Measurements from ENCODE around the gene CDK11B.
"Not testable (repeated sequence)": the region's sequence is repeated elsewhere in the genome, so short reads cannot be mapped to it uniquely, and the experiment has no call there.

The CDK11B gene

DNA sequence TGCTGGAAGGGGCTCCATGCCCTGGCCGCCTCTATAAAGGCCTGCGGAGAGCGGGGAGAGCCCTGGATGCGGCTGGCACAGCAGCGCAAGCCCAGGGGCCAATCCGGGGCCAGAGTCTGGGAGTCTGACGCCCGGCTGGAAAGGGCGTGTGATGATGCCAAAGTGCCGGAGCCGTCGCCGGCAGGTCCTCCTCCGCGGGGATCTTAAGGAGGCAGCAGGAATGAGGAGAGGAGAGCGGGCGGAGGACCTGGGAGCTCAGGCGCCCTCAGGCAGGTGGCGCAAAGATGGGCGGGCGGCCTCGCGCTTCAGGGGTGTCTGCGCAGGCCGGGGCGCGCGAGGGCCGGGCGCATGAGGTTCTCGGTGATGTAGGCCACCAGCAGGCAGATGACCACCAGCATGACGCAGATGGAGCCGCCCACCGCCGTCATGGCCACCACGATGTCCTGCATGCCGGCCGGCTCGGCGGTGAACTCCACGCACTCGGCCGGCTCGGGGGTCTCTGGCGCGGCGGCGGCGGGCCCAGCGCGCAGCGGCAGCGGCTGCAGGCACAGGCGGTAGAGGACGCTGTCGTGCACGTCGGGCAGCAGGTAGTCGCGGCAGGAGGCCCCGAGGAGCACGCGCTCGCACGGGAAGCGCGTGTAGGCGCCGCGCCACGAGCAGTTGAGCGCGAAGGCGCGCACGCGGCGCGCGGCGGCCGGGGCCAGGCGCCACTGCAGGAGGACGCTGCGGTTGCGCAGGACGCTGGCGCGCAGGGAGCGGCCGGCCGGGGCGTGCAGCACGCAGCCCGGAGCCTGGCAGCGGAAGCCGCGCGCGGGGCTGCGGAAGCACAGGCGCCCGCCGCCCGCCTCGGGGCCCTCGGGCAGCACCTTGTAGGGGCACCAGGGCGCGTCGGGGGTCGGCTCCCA, 59.5 kb downstream of the CDK11B start:
- no peak for DNase-seq (ENCODE audit: low spot score)

DNA sequence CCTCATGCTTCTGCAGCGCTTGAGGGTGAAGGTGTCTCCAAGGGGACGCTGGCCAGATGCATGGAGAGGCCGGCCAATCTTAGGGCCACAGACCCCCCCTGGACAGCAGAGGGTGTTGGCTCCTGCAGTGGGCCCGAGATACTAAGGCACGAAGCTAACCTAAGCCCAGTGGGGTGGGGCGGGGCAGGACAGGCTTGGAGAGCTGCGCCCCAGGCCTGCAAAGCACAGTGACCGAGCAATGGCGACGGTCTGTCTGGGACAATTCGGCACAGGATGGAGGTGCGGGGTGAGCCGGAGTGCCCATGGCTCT, 60.1 kb downstream of the CDK11B start:
- DNase-seq (ENCODE audit: low spot score): no peak

DNA sequence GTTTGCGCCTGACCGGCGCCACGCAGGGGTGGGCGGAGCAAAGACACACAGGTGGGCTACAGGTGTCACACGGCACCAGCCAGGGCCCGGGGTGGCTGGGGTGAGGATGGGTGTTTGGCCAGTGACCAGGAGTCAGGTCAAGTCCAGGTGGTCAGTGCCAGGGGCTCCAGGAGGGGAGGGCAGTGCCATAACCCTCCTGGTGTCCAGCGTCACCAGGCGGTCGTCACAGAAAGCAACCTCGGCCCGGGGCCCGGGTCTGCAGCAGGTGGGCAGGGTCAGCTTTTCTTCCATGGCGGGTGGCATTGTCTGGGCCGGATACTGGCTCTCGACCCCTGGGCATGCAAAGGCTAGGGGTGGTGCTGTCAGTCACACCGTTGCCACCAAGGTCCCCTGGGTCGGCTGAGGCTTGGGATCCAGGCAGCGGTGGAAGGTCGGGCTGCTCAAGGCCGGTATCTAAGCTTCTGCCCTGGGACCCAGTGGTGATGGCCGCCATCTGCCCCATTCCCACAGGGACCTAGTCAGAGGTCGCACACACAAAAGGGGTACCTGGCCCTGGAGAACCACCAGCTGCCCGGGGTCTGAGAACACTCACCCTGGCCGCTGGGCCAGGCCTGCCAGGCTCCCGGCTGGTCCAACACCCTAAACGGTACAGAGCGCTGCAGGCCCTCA, 60.6 kb downstream of the CDK11B start:
- DNase-seq (ENCODE audit: low spot score): no peak

DNA sequence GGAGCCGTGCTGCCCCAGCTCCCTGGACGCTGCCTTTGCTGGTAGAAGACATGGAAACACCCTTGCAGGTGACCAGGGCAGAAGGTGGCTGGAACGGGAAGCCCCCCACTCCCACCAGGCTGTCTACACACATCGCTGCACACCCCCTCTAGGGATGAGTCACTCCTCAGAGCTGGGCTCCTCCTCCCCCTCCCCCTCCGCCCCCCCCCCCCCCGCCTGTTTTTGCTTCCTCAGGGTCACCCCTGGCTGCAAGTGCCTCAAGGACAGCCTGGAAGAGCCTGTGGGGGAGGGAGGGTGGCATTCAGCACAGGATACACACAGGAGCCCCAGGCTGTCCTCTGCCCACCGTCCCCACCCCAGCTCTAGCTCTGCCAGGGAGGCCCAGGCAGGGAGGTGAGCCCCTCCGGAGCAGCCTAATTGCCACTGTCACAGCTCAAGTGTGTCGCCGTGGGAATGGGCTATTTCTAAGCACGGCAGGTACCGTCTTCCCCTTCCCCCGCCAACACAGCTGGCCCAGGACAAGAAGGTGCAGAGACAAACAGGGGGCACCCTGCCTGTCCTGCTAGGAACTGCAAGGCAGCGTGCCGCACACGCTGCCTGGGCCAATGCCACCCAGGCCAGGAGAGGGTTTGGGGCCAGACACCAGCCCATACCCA, 61.4 kb downstream of the CDK11B start:
- DNase-seq (ENCODE audit: low spot score): no peak

DNA sequence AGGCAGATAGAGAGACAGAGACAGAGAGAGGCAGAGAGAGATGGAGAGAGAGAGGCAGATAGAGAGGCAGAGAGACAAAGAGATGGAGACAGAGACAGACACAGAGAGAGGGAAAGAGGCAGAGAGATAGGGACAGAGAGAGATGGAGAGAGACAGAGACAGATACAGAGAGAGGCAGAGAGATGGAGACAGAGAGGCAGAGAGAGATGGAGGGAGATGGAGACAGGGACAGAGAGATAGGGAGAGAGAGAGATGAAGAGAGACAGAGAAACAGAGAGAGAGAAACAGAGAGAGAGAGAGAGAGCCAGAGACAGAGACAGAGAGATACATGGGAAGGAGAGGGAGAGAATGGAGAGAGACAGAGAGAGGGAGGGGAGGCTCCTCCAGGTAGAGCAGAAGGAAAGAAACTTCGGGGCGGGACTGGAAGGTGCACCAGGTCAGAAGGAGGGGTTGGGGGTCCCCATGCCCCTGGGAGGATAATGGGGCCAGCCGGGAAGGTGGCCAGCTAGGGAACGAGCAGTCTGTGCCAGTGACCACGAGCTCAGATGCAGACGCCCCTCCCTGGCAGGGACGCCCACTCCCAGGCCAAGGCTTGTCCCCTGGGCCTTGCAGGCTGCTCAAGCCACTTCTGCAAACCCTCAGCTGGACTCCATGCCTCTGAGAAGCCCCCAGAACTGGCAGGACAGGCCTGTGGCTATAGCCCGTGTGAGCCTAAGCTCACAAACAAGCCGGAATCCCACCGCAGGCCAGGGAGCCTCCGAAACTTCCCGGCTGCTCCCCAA, 62.1 kb downstream of the CDK11B start:
- DNase-seq (ENCODE audit: low spot score): no peak

DNA sequence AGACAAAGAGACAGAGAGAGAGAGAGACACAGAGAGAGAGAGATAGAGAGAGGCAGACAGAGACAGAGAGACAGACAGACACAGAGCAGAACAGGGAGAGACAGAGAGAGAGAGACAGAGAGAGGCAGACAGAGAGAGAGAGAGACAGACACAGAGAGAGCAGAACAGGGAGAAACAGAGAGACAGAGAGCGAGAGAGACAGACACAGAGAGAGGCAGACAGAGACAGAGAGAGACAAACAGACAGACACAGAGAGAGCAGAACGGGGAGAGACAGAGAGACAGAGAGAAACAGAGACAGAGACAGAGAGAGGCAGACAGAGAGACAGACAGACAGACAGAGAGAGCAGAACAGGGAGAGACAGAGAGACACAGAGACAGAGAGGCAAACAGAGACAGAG, 63.5 kb downstream of the CDK11B start:
- not testable (repeated sequence) for DNase-seq (ENCODE audit: low spot score)

DNA sequence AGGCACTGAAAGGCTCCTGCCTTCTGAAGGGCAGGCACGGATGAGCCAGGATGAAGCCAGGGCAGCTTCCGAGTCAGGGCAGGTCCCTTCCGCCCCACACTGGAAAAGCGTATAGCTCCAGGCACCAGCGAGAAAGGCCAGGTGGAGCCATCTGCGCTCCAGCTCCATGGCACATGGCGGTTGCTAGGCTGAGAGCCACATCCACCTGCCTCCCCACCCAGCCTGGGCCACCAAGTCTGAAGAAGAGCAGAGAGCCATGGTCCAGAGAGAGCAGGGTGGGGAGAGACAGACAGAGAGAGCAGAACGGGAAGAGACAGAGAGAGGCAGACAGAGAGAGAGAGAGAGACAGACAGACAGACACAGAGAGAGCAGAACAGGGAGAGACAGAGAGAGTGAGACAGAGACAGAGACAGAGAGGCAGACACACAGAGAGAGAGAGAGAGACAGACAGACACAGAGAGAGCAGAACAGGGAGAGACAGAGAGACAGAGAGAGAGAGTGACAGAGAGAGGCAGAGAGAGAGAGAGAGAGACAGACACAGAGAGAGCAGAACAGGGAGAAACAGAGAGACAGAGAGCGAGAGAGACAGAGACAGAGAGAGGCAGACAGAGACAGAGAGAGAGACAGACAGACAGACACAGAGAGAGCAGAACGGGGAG, 64.1 kb downstream of the CDK11B start:
- peak; percentile 44 for DNase-seq (ENCODE audit: low spot score)

DNA sequence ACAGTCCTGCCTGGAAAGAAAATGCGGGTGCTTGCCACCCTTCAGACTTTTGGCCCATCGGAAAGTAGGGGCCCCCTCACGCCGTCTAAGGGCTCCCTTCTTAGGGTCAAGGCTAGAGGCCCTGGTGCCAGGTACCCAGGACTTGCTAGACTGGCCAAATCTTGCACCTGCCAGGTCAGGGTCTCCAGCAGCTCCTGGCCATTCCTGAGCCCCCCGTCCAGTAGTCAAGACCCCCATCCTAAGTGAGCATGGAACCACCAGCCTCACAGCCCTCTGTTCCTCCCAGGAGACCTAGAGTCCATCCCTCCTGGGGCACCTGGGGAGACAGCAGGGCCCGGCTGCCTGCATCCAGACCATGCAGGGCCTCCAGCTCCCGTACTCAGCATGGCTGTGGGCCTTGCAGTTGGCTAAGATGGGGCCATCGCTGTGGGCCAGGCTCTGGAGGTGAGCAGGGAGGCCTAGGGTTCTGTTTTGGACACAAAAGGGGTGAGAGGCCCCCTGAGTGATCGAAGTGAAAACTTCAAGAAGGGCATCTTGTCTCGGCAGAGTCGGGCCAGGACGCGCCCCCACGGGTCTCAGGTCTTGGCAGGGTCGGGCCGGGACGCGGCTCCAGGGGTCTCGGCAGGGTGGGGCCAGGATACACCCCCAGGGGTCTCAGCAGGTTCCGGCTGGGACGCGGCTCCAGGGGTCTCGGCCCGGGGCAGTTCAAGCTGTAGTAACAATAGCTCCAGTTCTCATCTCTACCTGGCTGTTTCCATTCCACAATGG, 64.8 kb downstream of the CDK11B start:
- DNase-seq (ENCODE audit: low spot score): no peak

DNA sequence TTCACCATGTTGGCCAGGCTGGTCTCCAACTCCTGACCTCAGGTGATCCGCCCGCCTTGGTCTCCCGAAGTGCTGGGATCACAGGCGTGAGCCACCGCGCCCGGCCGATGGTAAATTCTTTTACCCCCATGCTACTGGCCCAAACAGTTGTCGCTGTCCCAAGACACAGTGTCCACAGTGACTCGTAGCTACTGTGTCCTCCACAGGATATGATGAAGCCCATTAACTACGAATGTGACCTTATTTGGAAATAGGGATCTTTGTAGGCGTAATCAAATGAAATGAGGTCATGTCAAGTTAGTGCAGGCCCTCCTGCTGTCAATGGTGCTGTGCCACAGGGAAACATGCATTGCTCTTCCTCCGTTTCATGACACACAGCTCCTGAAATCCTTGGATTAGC, 67.4 kb downstream of the CDK11B start:
- DNase-seq (ENCODE audit: low spot score): no peak

All from SW480 (cell line).